Measurements from ENCODE around the gene ZNF440. TPM values are rescaled to one million over a fixed set of nuclear protein-coding genes. Genes with fewer than 3 reads are reported as not detected.
"Not testable (repeated sequence)": the region's sequence is repeated elsewhere in the genome, so short reads cannot be mapped to it uniquely, and the experiment has no call there.

ZNF440 gene
- total and polyA plus RNA-seq, 2 experiments from 2014 or later, result 2.4 to 4.2 TPM

GRCh38 chr19:11853358-11853757 is 39.3 kb downstream of the ZNF440 start:
- Histone ChIP-seq H2AFZ (no peak overlapping the region), H3K4me2 (ENCODE audit: unreplicated experiment) (no peak overlapping the region), H3K4me1 (ENCODE audit: insufficient read depth) (peaks cover 3% of the 10 kb centered on the region; the same call in 1 of the 2 replicates), H3F3A (ENCODE audit: insufficient read depth) (0 out of 2 replicates have a peak, but pooled peaks cover under 1% of the 10 kb centered on the region), H3K9me3 (ENCODE audit: low read depth) (no peaks in the 10 kb centered on the region), H4K20me1 (ENCODE audit: insufficient read depth) (no peaks in the 10 kb centered on the region), H3K9me2 (ENCODE audit: insufficient read depth) (no peaks in the 10 kb centered on the region), H3K36me3 (ENCODE audit: low read depth) (no peaks in the 10 kb centered on the region), H3K4me3 (no peak overlapping the region), H3K9ac (no peak overlapping the region), H3K27ac (no peak overlapping the region), H3K27me3 (replicated peaks; ENCODE audit: insufficient read depth) (no peaks in the 10 kb centered on the region), H3K79me2 (ENCODE audit: insufficient read depth) (peaks cover 97% of the 10 kb centered on the region)
- 76 to 79% methylated on average over 3 of the region's 3 CpGs for WGBS, 2 experiments (ENCODE audit: low coverage in 1 of 2, low lambda C conversion rate in 2 of 2, missing lambda C conversion rate in 2 of 2)
- DNase-seq, result no peak
- in situ Hi-C loops (cut with MboI), result no loop called here
- no peak for TF ChIP-seq EZH2phosphoT487 (IDR thresholded peaks at IDR 0.05; ENCODE audit: insufficient read depth, low read depth)
- TF ChIP-seq EZH2 (IDR thresholded peaks at IDR 0.05; ENCODE audit: insufficient read depth, poor library complexity, severe bottlenecking), result no peak

GRCh38 chr19:11856596-11857250 is 42.6 kb downstream of the ZNF440 start:
- in situ Hi-C loops (cut with MboI), result no loop called here
- WGBS, 2 experiments (ENCODE audit: low coverage in 1 of 2, low lambda C conversion rate in 2 of 2, missing lambda C conversion rate in 2 of 2), result 95 to 96% methylated on average over 12 of the region's 12 CpGs
- Histone ChIP-seq H3K9ac (no peak overlapping the region), H3K4me2 (ENCODE audit: unreplicated experiment) (no peak overlapping the region), H4K20me1 (ENCODE audit: insufficient read depth) (no peaks in the 10 kb centered on the region), H3K27me3 (replicated peaks; ENCODE audit: insufficient read depth) (no peaks in the 10 kb centered on the region), H3K36me3 (ENCODE audit: low read depth) (no peaks in the 10 kb centered on the region), H2AFZ (no peak overlapping the region), H3K27ac (no peak overlapping the region), H3K9me3 (ENCODE audit: low read depth) (no peaks in the 10 kb centered on the region), H3K4me1 (ENCODE audit: insufficient read depth) (no peaks in the 10 kb centered on the region), H3K9me2 (ENCODE audit: insufficient read depth) (no peaks in the 10 kb centered on the region), H3K79me2 (ENCODE audit: insufficient read depth) (peaks cover 87% of the 10 kb centered on the region), H3F3A (ENCODE audit: insufficient read depth) (no peaks in the 10 kb centered on the region), H3K4me3 (no peak overlapping the region)
- DNase-seq, result no peak
- no peak for TF ChIP-seq EZH2 (IDR thresholded peaks at IDR 0.05; ENCODE audit: insufficient read depth, poor library complexity, severe bottlenecking)
- TF ChIP-seq EZH2phosphoT487 (IDR thresholded peaks at IDR 0.05; ENCODE audit: insufficient read depth, low read depth), result no peak

GRCh38 chr19:11860721-11861120 is 46.6 kb downstream of the ZNF440 start:
- TF ChIP-seq EZH2phosphoT487 (IDR thresholded peaks at IDR 0.05; ENCODE audit: insufficient read depth, low read depth) (no peak), EZH2 (IDR thresholded peaks at IDR 0.05; ENCODE audit: insufficient read depth, poor library complexity, severe bottlenecking) (no peak)
- Histone ChIP-seq H3K9me3 (ENCODE audit: low read depth) (no peaks in the 10 kb centered on the region), H3F3A (ENCODE audit: insufficient read depth) (no peaks in the 10 kb centered on the region), H3K27ac (no peak overlapping the region), H3K9ac (no peak overlapping the region), H3K36me3 (ENCODE audit: low read depth) (0 out of 2 replicates have a peak, but pooled peaks cover 4% of the 10 kb centered on the region), H4K20me1 (ENCODE audit: insufficient read depth) (no peaks in the 10 kb centered on the region), H2AFZ (no peak overlapping the region), H3K4me2 (ENCODE audit: unreplicated experiment) (no peak overlapping the region), H3K79me2 (ENCODE audit: insufficient read depth) (peaks cover 66% of the 10 kb centered on the region), H3K9me2 (ENCODE audit: insufficient read depth) (no peaks in the 10 kb centered on the region), H3K4me1 (ENCODE audit: insufficient read depth) (no peaks in the 10 kb centered on the region), H3K27me3 (replicated peaks; ENCODE audit: insufficient read depth) (no peaks in the 10 kb centered on the region), H3K4me3 (no peak overlapping the region)
- in situ Hi-C loops (cut with MboI), result no loop called here
- no peak for DNase-seq
- 97 to 99% methylated on average over 7 of the region's 7 CpGs for WGBS, 2 experiments (ENCODE audit: low coverage in 1 of 2, low lambda C conversion rate in 2 of 2, missing lambda C conversion rate in 2 of 2)

GRCh38 chr19:11861301-11861700 is 47.2 kb downstream of the ZNF440 start:
- Histone ChIP-seq H3K9me3 (ENCODE audit: low read depth) (no peaks in the 10 kb centered on the region), H3K9me2 (ENCODE audit: insufficient read depth) (no peaks in the 10 kb centered on the region), H3F3A (ENCODE audit: insufficient read depth) (no peaks in the 10 kb centered on the region), H3K4me1 (ENCODE audit: insufficient read depth) (no peaks in the 10 kb centered on the region), H3K79me2 (ENCODE audit: insufficient read depth) (peaks cover 61% of the 10 kb centered on the region), H3K4me3 (no peak overlapping the region), H3K27me3 (replicated peaks; ENCODE audit: insufficient read depth) (no peaks in the 10 kb centered on the region), H2AFZ (no peak overlapping the region), H3K9ac (no peak overlapping the region), H3K4me2 (ENCODE audit: unreplicated experiment) (no peak overlapping the region), H3K27ac (no peak overlapping the region), H4K20me1 (ENCODE audit: insufficient read depth) (no peaks in the 10 kb centered on the region), H3K36me3 (ENCODE audit: low read depth) (peaks cover 10% of the 10 kb centered on the region)
- in situ Hi-C loops (cut with MboI), result no loop called here
- DNase-seq, result no peak
- TF ChIP-seq EZH2 (IDR thresholded peaks at IDR 0.05; ENCODE audit: insufficient read depth, poor library complexity, severe bottlenecking), result no peak
- no peak for TF ChIP-seq EZH2phosphoT487 (IDR thresholded peaks at IDR 0.05; ENCODE audit: insufficient read depth, low read depth)
- WGBS, 2 experiments (ENCODE audit: low coverage in 1 of 2, low lambda C conversion rate in 2 of 2, missing lambda C conversion rate in 2 of 2), result 96 to 97% methylated on average over 2 of the region's 2 CpGs

GRCh38 chr19:11867766-11868165 is 53.7 kb downstream of the ZNF440 start:
- H3K4me1 ChIP-seq (ENCODE audit: insufficient read depth); H3K27me3 ChIP-seq (replicated peaks; ENCODE audit: insufficient read depth); H3K4me3 ChIP-seq; DNase-seq; H3K4me2 ChIP-seq (ENCODE audit: unreplicated experiment); in situ Hi-C loops (cut with MboI); H2AFZ ChIP-seq; H4K20me1 ChIP-seq (ENCODE audit: insufficient read depth); H3F3A ChIP-seq (ENCODE audit: insufficient read depth); H3K9ac ChIP-seq; H3K27ac ChIP-seq; H3K9me2 ChIP-seq (ENCODE audit: insufficient read depth): not testable (repeated sequence)
- Histone ChIP-seq H3K9me3 (ENCODE audit: low read depth) (peaks cover 14% of the 10 kb centered on the region), H3K79me2 (ENCODE audit: insufficient read depth) (peaks cover 15% of the 10 kb centered on the region), H3K36me3 (ENCODE audit: low read depth) (peaks cover 47% of the 10 kb centered on the region)
- 97 to 100% methylated on average over 4 of the region's 4 CpGs for WGBS, 2 experiments (ENCODE audit: low coverage in 1 of 2, low lambda C conversion rate in 2 of 2, missing lambda C conversion rate in 2 of 2)

All from GM23248 (cell line).